HepG2 (cell line): ENCODE data around the gene NBEAL1. TPM values are rescaled to one million over a fixed set of nuclear protein-coding genes. Genes with fewer than 3 reads are reported as not detected.

Source experiments
- ATAC-seq: fragments of 200-7000 bp; cut with Tn5 transposase; 3 replicates; pipeline ENCODE4 v1.9.1; 2020; ENCODE audit warnings: mild to moderate bottlenecking, moderate library complexity
- BruUV-seq: library from RNA; stranded (reverse); fragments of 400-500 nt; replicated peaks from 2 replicates; lab custom pipeline; 2021; lab: Mats Ljungman, UMichigan
- CTCF ChIA-PET: fragments of 300-600 bp; formaldehyde crosslinking; extraction: SDS; loops from one replicate; lab custom pipeline; 2021; ENCODE audit warnings: low total read pairs, inconsistent platforms, low intra/inter-chr PET ratio; lab: Yijun Ruan, JAX
- POLR2A ChIA-PET: fragments of 350-600 bp; sonication (Branson Sonifier 250); formaldehyde crosslinking; loops from one replicate; lab custom pipeline; 2020; ENCODE audit warnings: antibody characterized with exemption, inconsistent platforms; lab: Yijun Ruan, JAX
- DNase-seq: peaks from one replicate; pipeline ENCODE4 v3.0.0-alpha.2; 2015; ENCODE audit warnings: low spot score
- FAIRE-seq: peaks from 3 replicates; lab custom pipeline; 2011; peaks lifted over from hg19 to GRCh38; lab: Jason Lieb, UNC
- H2AFZ ChIP-seq: one replicate; pipeline ENCODE4 v1.6.1; 2011; ENCODE audit warnings: low read length, inconsistent platforms
- H3K27ac ChIP-seq: fragments of 300-600 bp; 3 replicates; pipeline ENCODE4 v1.8.0; 2011; ENCODE audit warnings: mixed run types, mild to moderate bottlenecking, mixed read lengths, low read length, inconsistent platforms; ENCODE audit not compliant: insufficient read depth; ENCODE audit errors: extremely low read length
- H3K27me3 ChIP-seq, 2 experiments: fragments of 200-600 bp in 1 of 2; 2 replicates in 1 of 2; 3 replicates in 1 of 2; pipeline versions ENCODE4 v1.6.0 to v1.8.0; 2011; ENCODE audit warnings: low read length in 2 of 2, mild to moderate bottlenecking in 2 of 2, moderate library complexity in 2 of 2, inconsistent platforms in 1 of 2; ENCODE audit not compliant: insufficient read depth in 2 of 2, control insufficient read depth in 1 of 2
- H3K36me3 ChIP-seq, 2 experiments: fragments of 200-600 bp in 1 of 2; replicated peaks in 1 of 2; 2 replicates in 1 of 2; 3 replicates in 1 of 2; pipeline versions ENCODE4 v1.5.1 to v1.8.0; 2011; ENCODE audit warnings: low read length in 2 of 2, inconsistent platforms in 1 of 2; ENCODE audit not compliant: insufficient read depth in 2 of 2, control insufficient read depth in 1 of 2
- H3K4me1 ChIP-seq: 2 replicates; pipeline ENCODE4 v1.5.1; 2012; ENCODE audit warnings: low read length, inconsistent platforms; ENCODE audit not compliant: insufficient read depth
- H3K4me2 ChIP-seq: 2 replicates; pipeline ENCODE4 v1.6.0; 2011; ENCODE audit warnings: low read depth, low read length, inconsistent platforms
- H3K4me3 ChIP-seq, 3 experiments: fragments of 200-600 bp in 1 of 3; sonication (generic), shearing (Covaris generic) in 1 of 3; replicated peaks in 1 of 3; 2 replicates each; pipeline ENCODE4 v1.5.1; 2011 to 2016; ENCODE audit warnings: low read length in 3 of 3, inconsistent platforms in 2 of 3, low read depth in 2 of 3, mild to moderate bottlenecking in 2 of 3, control low read depth in 1 of 3, mixed read lengths in 1 of 3; ENCODE audit not compliant: insufficient read depth in 1 of 3
- H3K79me2 ChIP-seq: one replicate; pipeline ENCODE4 v1.6.1; 2011; ENCODE audit warnings: low read length, inconsistent platforms; ENCODE audit not compliant: insufficient read depth
- H3K9ac ChIP-seq: 2 replicates; pipeline ENCODE4 v1.6.0; 2011; ENCODE audit warnings: mild to moderate bottlenecking, low read depth, low read length, inconsistent platforms; ENCODE audit not compliant: insufficient read depth
- H3K9me3 ChIP-seq: 2 replicates; pipeline ENCODE4 v1.5.1; 2012; ENCODE audit warnings: mild to moderate bottlenecking, low read length
- H4K20me1 ChIP-seq: 2 replicates; pipeline ENCODE4 v1.6.0; 2011; ENCODE audit warnings: inconsistent platforms, mild to moderate bottlenecking, low read length, moderate library complexity; ENCODE audit not compliant: insufficient read depth
- CEBPG ChIP-seq: IDR thresholded peaks from 2 replicates; pipeline ENCODE4 v1.6.1; 2016
- KLF16 ChIP-seq, 2 experiments: sonication (generic) in 1 of 2; formaldehyde crosslinking in 1 of 2; IDR thresholded peaks; 2 replicates each; pipeline versions ENCODE4 v1.6.1 to v1.8.0; 2016 to 2023; ENCODE audit warnings: missing genetic modification reagents in 2 of 2, missing compliant biosample characterization in 1 of 2
- RBFOX2 ChIP-seq: fragments of 200-400 bp; formaldehyde crosslinking; IDR thresholded peaks from 2 replicates; pipeline ENCODE4 v1.6.1; 2017; ENCODE audit warnings: low read depth, mild to moderate bottlenecking, low read length
- SETDB1 ChIP-seq: sonication (generic); formaldehyde crosslinking; IDR thresholded peaks from 2 replicates; pipeline ENCODE4 v1.5.1; 2020; ENCODE audit warnings: missing genetic modification reagents, mild to moderate bottlenecking, borderline replicate concordance
- TBX3 ChIP-seq: fragments of 450-650 bp; IDR thresholded peaks from 2 replicates; pipeline ENCODE4 v1.6.1; 2017; ENCODE audit warnings: antibody characterized with exemption, mild to moderate bottlenecking, inconsistent platforms, borderline replicate concordance
- THYN1 ChIP-seq: sonication (generic); formaldehyde crosslinking; IDR thresholded peaks from 2 replicates; pipeline ENCODE4 v1.8.1; 2023; ENCODE audit warnings: low read depth, mild to moderate bottlenecking, moderate library complexity, missing genetic modification reagents, borderline replicate concordance
- ZNF850 ChIP-seq: sonication (generic); formaldehyde crosslinking; conservative IDR thresholded peaks from 2 replicates; pipeline ENCODE4 v1.9.0; 2021; ENCODE audit warnings: mild to moderate bottlenecking, missing genetic modification reagents
- WGBS: methylation state at CpG from one replicate; pipeline ENCODE4 v1.1.6; 2017; ENCODE audit warnings: low lambda C conversion rate; 5-methylcytosine and 5-hydroxymethylcytosine counted together
- in situ Hi-C: cut with HindIII; loops from 2 replicates; pipeline ENCODE4 v1.10.0; 2017; ENCODE audit warnings: low pct_unique_long_range_greater_than_20kb; ENCODE audit not compliant: extremely low pct_ligation_motif_present
- intact Hi-C: fragments of 100-400 bp; cut with micrococcal nuclease; formaldehyde crosslinking; loops from one replicate; pipeline ENCODE4 v1.10.0; 2022; ENCODE audit not compliant: unreplicated experiment
- polyA plus RNA-seq, 8 experiments: library from polyadenylated mRNA; depleted of rRNA in 3 of 8; stranded (reverse) in 7 of 8; unstranded in 1 of 8; fragments of >200 nt; fragmentation: Illumina TruSeq in 4 of 8; extraction: Trizol in 4 of 8; gene quantifications; 2 replicates each; pipeline versions ENCODE4 v1.2.1 to v1.2.3, GENCODE V29; 2011 to 2016; ENCODE audit warnings: low read depth in 4 of 8, missing spikeins in 1 of 8, mixed read lengths in 1 of 8; ENCODE audit not compliant: insufficient read depth in 1 of 8
- total RNA-seq, 5 experiments: library from RNA; depleted of rRNA; stranded (reverse); fragments of >200 nt; fragmentation: Illumina TruSeq; extraction: Trizol; gene quantifications; 2 replicates each; pipeline ENCODE4 v1.2.3, GENCODE V29; 2016; ENCODE audit warnings: low read depth in 1 of 5
- TF ChIP-seq, protein P1 (sequence below): sonication (generic); formaldehyde crosslinking; IDR thresholded peaks from 2 replicates; pipeline ENCODE4 v1.4.0; 2020; ENCODE audit warnings: missing genetic modification reagents, mild to moderate bottlenecking, borderline replicate concordance
- TF ChIP-seq, protein P2 (sequence below): sonication (generic); formaldehyde crosslinking; IDR thresholded peaks from 2 replicates; pipeline ENCODE4 v1.9.0; 2022; ENCODE audit warnings: missing genetic modification reagents, mild to moderate bottlenecking, borderline replicate concordance
- TF ChIP-seq, protein P3 (sequence below): sonication (generic); formaldehyde crosslinking; IDR thresholded peaks from 2 replicates; pipeline ENCODE4 v1.8.0; 2022; ENCODE audit warnings: mild to moderate bottlenecking, missing genetic modification reagents; ENCODE audit not compliant: insufficient replicate concordance
- TF ChIP-seq, protein P4 (sequence below): sonication (generic); formaldehyde crosslinking; conservative IDR thresholded peaks from 2 replicates; pipeline ENCODE4 v1.5.0; 2020; ENCODE audit warnings: missing genetic modification reagents
- TF ChIP-seq, protein P5 (sequence below): sonication (generic); formaldehyde crosslinking; conservative IDR thresholded peaks from 2 replicates; pipeline ENCODE4 v1.4.0; 2020; ENCODE audit warnings: missing genetic modification reagents

NBEAL1 gene
- total and polyA plus RNA-seq, 2 of the 13 experiments (the other 11 are each of a cell fraction or from before 2014, with no cell fraction given) = 6.4 to 15.7 TPM

DNA sequence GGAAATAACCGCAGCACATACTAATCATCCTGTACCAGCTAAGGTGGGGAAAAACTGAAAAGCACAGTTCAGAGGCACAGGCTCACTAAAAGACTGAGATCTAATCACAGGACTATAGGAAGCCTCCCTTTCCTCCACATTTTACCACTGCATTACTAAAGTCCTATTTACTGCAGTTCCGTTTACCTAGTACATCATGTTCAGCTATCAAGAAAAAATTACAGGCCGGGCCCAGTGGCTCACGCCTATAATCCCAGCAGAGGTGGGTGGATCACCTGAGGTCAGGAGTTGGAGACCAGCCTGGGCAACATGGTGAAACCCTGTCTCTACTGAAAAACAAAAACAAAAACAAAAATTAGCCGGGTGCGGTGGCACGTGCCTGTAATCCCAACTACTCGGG, 11.0 kb upstream of the NBEAL1 start (continued):
- TF ChIP-seq THYN1 (no peak), SETDB1 (CRISPR knock-in tag) (no peak), RBFOX2 (no peak), ZNF850 (CRISPR knock-in tag) (no peak)
- TF ChIP-seq, protein P1, sequence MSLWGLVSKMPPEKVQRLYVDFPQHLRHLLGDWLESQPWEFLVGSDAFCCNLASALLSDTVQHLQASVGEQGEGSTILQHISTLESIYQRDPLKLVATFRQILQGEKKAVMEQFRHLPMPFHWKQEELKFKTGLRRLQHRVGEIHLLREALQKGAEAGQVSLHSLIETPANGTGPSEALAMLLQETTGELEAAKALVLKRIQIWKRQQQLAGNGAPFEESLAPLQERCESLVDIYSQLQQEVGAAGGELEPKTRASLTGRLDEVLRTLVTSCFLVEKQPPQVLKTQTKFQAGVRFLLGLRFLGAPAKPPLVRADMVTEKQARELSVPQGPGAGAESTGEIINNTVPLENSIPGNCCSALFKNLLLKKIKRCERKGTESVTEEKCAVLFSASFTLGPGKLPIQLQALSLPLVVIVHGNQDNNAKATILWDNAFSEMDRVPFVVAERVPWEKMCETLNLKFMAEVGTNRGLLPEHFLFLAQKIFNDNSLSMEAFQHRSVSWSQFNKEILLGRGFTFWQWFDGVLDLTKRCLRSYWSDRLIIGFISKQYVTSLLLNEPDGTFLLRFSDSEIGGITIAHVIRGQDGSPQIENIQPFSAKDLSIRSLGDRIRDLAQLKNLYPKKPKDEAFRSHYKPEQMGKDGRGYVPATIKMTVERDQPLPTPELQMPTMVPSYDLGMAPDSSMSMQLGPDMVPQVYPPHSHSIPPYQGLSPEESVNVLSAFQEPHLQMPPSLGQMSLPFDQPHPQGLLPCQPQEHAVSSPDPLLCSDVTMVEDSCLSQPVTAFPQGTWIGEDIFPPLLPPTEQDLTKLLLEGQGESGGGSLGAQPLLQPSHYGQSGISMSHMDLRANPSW (CRISPR knock-in tag) = no peak
- TF ChIP-seq, protein P2, sequence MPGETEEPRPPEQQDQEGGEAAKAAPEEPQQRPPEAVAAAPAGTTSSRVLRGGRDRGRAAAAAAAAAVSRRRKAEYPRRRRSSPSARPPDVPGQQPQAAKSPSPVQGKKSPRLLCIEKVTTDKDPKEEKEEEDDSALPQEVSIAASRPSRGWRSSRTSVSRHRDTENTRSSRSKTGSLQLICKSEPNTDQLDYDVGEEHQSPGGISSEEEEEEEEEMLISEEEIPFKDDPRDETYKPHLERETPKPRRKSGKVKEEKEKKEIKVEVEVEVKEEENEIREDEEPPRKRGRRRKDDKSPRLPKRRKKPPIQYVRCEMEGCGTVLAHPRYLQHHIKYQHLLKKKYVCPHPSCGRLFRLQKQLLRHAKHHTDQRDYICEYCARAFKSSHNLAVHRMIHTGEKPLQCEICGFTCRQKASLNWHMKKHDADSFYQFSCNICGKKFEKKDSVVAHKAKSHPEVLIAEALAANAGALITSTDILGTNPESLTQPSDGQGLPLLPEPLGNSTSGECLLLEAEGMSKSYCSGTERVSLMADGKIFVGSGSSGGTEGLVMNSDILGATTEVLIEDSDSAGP = no peak

DNA sequence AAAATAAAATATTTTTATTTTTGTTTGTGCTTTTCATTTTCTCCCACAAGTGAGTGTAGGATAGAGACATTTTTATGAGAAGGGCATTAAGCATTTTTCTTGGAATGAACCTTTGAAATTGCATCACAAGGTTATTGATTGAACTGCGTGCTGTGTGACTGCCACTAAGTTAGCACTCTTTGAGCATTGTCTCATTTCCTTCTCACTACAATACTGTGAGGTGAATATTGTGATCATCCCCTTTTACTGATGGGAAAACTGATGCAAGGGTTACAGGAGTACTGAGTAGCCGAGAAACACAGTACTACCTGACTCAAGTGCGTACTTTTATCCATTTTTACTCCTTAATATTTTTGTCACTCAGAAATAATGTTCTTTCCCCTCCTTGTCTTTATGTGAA, 2.0 kb downstream of the NBEAL1 start:
- DNase-seq (peak; percentile 18), FAIRE-seq (no peak), ATAC-seq (no peak)
- BruUV-seq = no TSS peak
- Histone ChIP-seq H3K9ac (peak overlapping the region; percentile 23; the same call in 1 of the 2 replicates), H2AFZ (no peak overlapping the region), H3K9me3 (no peaks in the 10 kb centered on the region), H3K27me3 (peaks cover 0 to 10% of the 10 kb centered on the region in 2 experiments; a peak in 3 of 5 replicates), H3K79me2 (peaks cover 46% of the 10 kb centered on the region), H3K36me3 (no peaks in the 10 kb centered on the region; a peak in 1 of 5 replicates), H3K4me2 (peak overlapping the region; percentile 86), H3K4me3 (peak overlapping the region in 2 of 3 experiments; percentile 48 to 83; a peak in 3 of 6 replicates), H4K20me1 (no peaks in the 10 kb centered on the region), H3K4me1 (peaks cover 51% of the 10 kb centered on the region), H3K27ac (no peak overlapping the region)
- WGBS = 62% methylated on average over 3 of the region's 3 CpGs
- intact Hi-C loops = loop anchor here (5.0 to 10.0 kb wide), 2 partner anchors 46 to 382 kb away; partner anchors contain the start of gene FAM117B
- ChIA-PET POLR2A (no interaction called here), CTCF (no interaction called here)
- in situ Hi-C loops = no loop called here
- peak in 1 of 2 experiments; percentile 37; a peak in 1 of 4 replicates for TF ChIP-seq KLF16 (CRISPR knock-in tag; IDR thresholded peaks at IDR 0.05)
- no peak for TF ChIP-seq TBX3
- TF ChIP-seq, protein P3, sequence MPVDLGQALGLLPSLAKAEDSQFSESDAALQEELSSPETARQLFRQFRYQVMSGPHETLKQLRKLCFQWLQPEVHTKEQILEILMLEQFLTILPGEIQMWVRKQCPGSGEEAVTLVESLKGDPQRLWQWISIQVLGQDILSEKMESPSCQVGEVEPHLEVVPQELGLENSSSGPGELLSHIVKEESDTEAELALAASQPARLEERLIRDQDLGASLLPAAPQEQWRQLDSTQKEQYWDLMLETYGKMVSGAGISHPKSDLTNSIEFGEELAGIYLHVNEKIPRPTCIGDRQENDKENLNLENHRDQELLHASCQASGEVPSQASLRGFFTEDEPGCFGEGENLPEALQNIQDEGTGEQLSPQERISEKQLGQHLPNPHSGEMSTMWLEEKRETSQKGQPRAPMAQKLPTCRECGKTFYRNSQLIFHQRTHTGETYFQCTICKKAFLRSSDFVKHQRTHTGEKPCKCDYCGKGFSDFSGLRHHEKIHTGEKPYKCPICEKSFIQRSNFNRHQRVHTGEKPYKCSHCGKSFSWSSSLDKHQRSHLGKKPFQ (CRISPR knock-in tag) = no peak
- peak; percentile 76 for TF ChIP-seq CEBPG (CRISPR knock-in tag)
- TF ChIP-seq, protein P4, sequence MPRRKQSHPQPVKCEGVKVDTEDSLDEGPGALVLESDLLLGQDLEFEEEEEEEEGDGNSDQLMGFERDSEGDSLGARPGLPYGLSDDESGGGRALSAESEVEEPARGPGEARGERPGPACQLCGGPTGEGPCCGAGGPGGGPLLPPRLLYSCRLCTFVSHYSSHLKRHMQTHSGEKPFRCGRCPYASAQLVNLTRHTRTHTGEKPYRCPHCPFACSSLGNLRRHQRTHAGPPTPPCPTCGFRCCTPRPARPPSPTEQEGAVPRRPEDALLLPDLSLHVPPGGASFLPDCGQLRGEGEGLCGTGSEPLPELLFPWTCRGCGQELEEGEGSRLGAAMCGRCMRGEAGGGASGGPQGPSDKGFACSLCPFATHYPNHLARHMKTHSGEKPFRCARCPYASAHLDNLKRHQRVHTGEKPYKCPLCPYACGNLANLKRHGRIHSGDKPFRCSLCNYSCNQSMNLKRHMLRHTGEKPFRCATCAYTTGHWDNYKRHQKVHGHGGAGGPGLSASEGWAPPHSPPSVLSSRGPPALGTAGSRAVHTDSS (CRISPR knock-in tag) = no peak
- TF ChIP-seq, protein P5, sequence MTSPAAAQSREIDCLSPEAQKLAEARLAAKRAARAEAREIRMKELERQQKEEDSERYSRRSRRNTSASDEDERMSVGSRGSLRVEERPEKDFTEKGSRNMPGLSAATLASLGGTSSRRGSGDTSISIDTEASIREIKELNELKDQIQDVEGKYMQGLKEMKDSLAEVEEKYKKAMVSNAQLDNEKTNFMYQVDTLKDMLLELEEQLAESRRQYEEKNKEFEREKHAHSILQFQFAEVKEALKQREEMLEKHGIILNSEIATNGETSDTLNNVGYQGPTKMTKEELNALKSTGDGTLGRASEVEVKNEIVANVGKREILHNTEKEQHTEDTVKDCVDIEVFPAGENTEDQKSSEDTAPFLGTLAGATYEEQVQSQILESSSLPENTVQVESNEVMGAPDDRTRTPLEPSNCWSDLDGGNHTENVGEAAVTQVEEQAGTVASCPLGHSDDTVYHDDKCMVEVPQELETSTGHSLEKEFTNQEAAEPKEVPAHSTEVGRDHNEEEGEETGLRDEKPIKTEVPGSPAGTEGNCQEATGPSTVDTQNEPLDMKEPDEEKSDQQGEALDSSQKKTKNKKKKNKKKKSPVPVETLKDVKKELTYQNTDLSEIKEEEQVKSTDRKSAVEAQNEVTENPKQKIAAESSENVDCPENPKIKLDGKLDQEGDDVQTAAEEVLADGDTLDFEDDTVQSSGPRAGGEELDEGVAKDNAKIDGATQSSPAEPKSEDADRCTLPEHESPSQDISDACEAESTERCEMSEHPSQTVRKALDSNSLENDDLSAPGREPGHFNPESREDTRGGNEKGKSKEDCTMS (CRISPR knock-in tag) = no peak
